Middle frontal gyrus (tissue), 1 donor: ENCODE measurements around the gene PCBP3.

ENCODE experiments used
- DNase-seq: peaks from one replicate; pipeline ENCODE4 v3.0.0-alpha.2; 2015; ENCODE audit warnings: low spot score; ENCODE audit errors: extremely low spot score

Gene PCBP3

GRCh38 chr21:45856906-45857305, 213.4 kb downstream of the PCBP3 start:
- no peak for DNase-seq

- DNase-seq, result no peak
Observed at GRCh38 chr21:45857761-45858160, 214.2 kb downstream of the PCBP3 start.

- no peak for DNase-seq
Observed at GRCh38 chr21:45858180-45858579, 214.7 kb downstream of the PCBP3 start.

- DNase-seq, result no peak
Observed at GRCh38 chr21:45859041-45859761, 215.7 kb downstream of the PCBP3 start.

GRCh38 chr21:45859762-45860357, 216.3 kb downstream of the PCBP3 start:
- no peak for DNase-seq

GRCh38 chr21:45860493-45861155, 217.1 kb downstream of the PCBP3 start:
- no peak for DNase-seq

- DNase-seq, result no peak
Observed at GRCh38 chr21:45861156-45861870, 217.8 kb downstream of the PCBP3 start.

GRCh38 chr21:45862543-45863207, 219.2 kb downstream of the PCBP3 start:
- DNase-seq, result no peak

- no peak for DNase-seq
Observed at GRCh38 chr21:45863267-45863666, 219.7 kb downstream of the PCBP3 start.

- no peak for DNase-seq
Observed at GRCh38 chr21:45863751-45864150, 220.2 kb downstream of the PCBP3 start.

- DNase-seq, result no peak
Observed at GRCh38 chr21:45864436-45864835, 220.9 kb downstream of the PCBP3 start.

- no peak for DNase-seq
Observed at GRCh38 chr21:45865106-45865835, 221.7 kb downstream of the PCBP3 start.

- DNase-seq, result no peak
Observed at GRCh38 chr21:45866551-45866950, 223.0 kb downstream of the PCBP3 start.

- DNase-seq, result no peak
Observed at GRCh38 chr21:45867041-45867666, 223.6 kb downstream of the PCBP3 start.

- DNase-seq, result no peak
Observed at GRCh38 chr21:45867671-45868081, 224.2 kb downstream of the PCBP3 start.

GRCh38 chr21:45868086-45868485, 224.6 kb downstream of the PCBP3 start:
- DNase-seq, result no peak

- DNase-seq, result no peak
Observed at GRCh38 chr21:45868488-45868887, 225.0 kb downstream of the PCBP3 start.

GRCh38 chr21:45869121-45870007, 225.8 kb downstream of the PCBP3 start:
- DNase-seq, result no peak

- no peak for DNase-seq
Observed at GRCh38 chr21:45870421-45870820, 226.9 kb downstream of the PCBP3 start.
